HEK293 (cell line): ENCODE data around the gene PLB1.
A peak's percentile ranks its signal among the peaks of the same experiment; 100 is the strongest.

ENCODE experiments used
- CTCF ChIA-PET: fragments of 350-600 bp; formaldehyde crosslinking; extraction: SDS; loops from one replicate; lab custom pipeline; 2021; ENCODE audit warnings: antibody characterized with exemption; lab: Yijun Ruan, JAX
- POLR2A ChIA-PET: fragments of 300-600 bp; formaldehyde crosslinking; extraction: SDS; loops from one replicate; lab custom pipeline; 2020; ENCODE audit warnings: antibody characterized with exemption, inconsistent platforms; lab: Yijun Ruan, JAX
- H3K27ac ChIP-seq: fragments of 200-500 bp; sonication (Bioruptor generic); 2 replicates; pipeline ENCODE4 v1.5.1; 2014; ENCODE audit warnings: low read depth, low read length, control low read depth, inconsistent platforms; ENCODE audit errors: extremely low read depth
- H3K36me3 ChIP-seq, 2 experiments: fragments of 200-500 bp in 1 of 2; sonication (Bioruptor generic) in 1 of 2; 1 replicate in 1 of 2; 2 replicates in 1 of 2; pipeline ENCODE4 v1.5.1; 2014 to 2017; ENCODE audit warnings: inconsistent platforms in 2 of 2, low read length in 2 of 2; ENCODE audit not compliant: control insufficient read depth in 2 of 2, insufficient read depth in 1 of 2
- H3K4me1 ChIP-seq: fragments of 200-500 bp; sonication (Bioruptor generic); 2 replicates; pipeline ENCODE4 v1.5.1; 2014; ENCODE audit warnings: mild to moderate bottlenecking, low read length, inconsistent platforms; ENCODE audit not compliant: control insufficient read depth, insufficient read depth
- H3K4me3 ChIP-seq: 2 replicates; pipeline ENCODE4 v1.5.1; 2011; ENCODE audit warnings: low read depth, mild to moderate bottlenecking, control low read depth, low read length, moderate library complexity
- H3K9me3 ChIP-seq: fragments of 200-500 bp; sonication (Bioruptor generic); 2 replicates; pipeline ENCODE4 v1.5.1; 2014; ENCODE audit warnings: low read depth, low read length, inconsistent platforms; ENCODE audit not compliant: control insufficient read depth, insufficient read depth
- AEBP2 ChIP-seq: fragments of 450-650 bp; formaldehyde crosslinking; IDR thresholded peaks from 2 replicates; pipeline ENCODE4 v1.5.1; 2016; ENCODE audit warnings: missing biosample characterization, missing genetic modification characterization, borderline replicate concordance
- KLF1 ChIP-seq: fragments of 450-650 bp; formaldehyde crosslinking; IDR thresholded peaks from 2 replicates; pipeline ENCODE4 v1.5.1; 2016; ENCODE audit warnings: missing biosample characterization, missing genetic modification characterization
- RBAK ChIP-seq: fragments of 450-650 bp; formaldehyde crosslinking; IDR thresholded peaks from 2 replicates; pipeline ENCODE4 v1.5.1; 2016; ENCODE audit warnings: missing biosample characterization, missing genetic modification characterization
- REST ChIP-seq: fragments of 450-650 bp; formaldehyde crosslinking; IDR thresholded peaks from 2 replicates; pipeline ENCODE4 v1.5.1; 2016; ENCODE audit warnings: missing biosample characterization, missing genetic modification characterization
- ZBTB20 ChIP-seq: fragments of 450-650 bp; formaldehyde crosslinking; IDR thresholded peaks from 2 replicates; pipeline ENCODE4 v1.5.1; 2016; ENCODE audit warnings: missing biosample characterization, missing genetic modification characterization
- ZFP3 ChIP-seq: fragments of 450-650 bp; formaldehyde crosslinking; IDR thresholded peaks from 2 replicates; pipeline ENCODE4 v1.5.1; 2016; ENCODE audit warnings: low read depth, missing biosample characterization, missing genetic modification characterization
- ZNF148 ChIP-seq: fragments of 450-650 bp; formaldehyde crosslinking; IDR thresholded peaks from 2 replicates; pipeline ENCODE4 v1.5.0; 2017; ENCODE audit warnings: missing biosample characterization, missing genetic modification characterization, borderline replicate concordance
- ZNF341 ChIP-seq: fragments of 450-650 bp; formaldehyde crosslinking; IDR thresholded peaks from 2 replicates; pipeline ENCODE4; 2016; ENCODE audit warnings: low read depth, missing biosample characterization, missing genetic modification characterization
- ZNF426 ChIP-seq: fragments of 450-650 bp; formaldehyde crosslinking; IDR thresholded peaks from 2 replicates; pipeline ENCODE4 v1.5.1; 2017; ENCODE audit warnings: missing biosample characterization, missing genetic modification characterization, mild to moderate bottlenecking, inconsistent platforms, moderate library complexity
- ZNF48 ChIP-seq: fragments of 450-650 bp; formaldehyde crosslinking; IDR thresholded peaks from 2 replicates; pipeline ENCODE4 v1.5.1; 2016; ENCODE audit warnings: missing biosample characterization, missing genetic modification characterization
- ZNF510 ChIP-seq: fragments of 450-650 bp; formaldehyde crosslinking; IDR thresholded peaks from 2 replicates; pipeline ENCODE4 v1.5.1; 2018; ENCODE audit warnings: mild to moderate bottlenecking, missing genetic modification characterization, missing biosample characterization; ENCODE audit not compliant: insufficient replicate concordance
- ZNF645 ChIP-seq: fragments of 450-650 bp; formaldehyde crosslinking; IDR thresholded peaks from 2 replicates; pipeline ENCODE4; 2016; ENCODE audit warnings: missing biosample characterization, missing genetic modification characterization
- ZNF664 ChIP-seq: fragments of 450-650 bp; formaldehyde crosslinking; IDR thresholded peaks from 2 replicates; pipeline ENCODE4 v1.5.1; 2016; ENCODE audit warnings: missing biosample characterization, missing genetic modification characterization
- ZNF837 ChIP-seq: fragments of 450-650 bp; formaldehyde crosslinking; IDR thresholded peaks from 2 replicates; pipeline ENCODE4 v1.5.1; 2016; ENCODE audit warnings: missing biosample characterization, missing genetic modification characterization
- ZSCAN18 ChIP-seq: fragments of 450-650 bp; formaldehyde crosslinking; IDR thresholded peaks from 2 replicates; pipeline ENCODE4 v1.5.1; 2016; ENCODE audit warnings: missing biosample characterization, missing genetic modification characterization
- ZSCAN23 ChIP-seq: fragments of 450-650 bp; formaldehyde crosslinking; IDR thresholded peaks from 2 replicates; pipeline ENCODE4 v1.5.1; 2016; ENCODE audit warnings: missing biosample characterization, missing genetic modification characterization
- ZSCAN30 ChIP-seq: fragments of 450-650 bp; IDR thresholded peaks from 2 replicates; pipeline ENCODE4 v1.5.1; 2018; ENCODE audit warnings: missing biosample characterization, mild to moderate bottlenecking, missing genetic modification characterization, moderate library complexity
- ZSCAN4 ChIP-seq: fragments of 450-650 bp; formaldehyde crosslinking; IDR thresholded peaks from 2 replicates; pipeline ENCODE4 v1.5.1; 2017; ENCODE audit warnings: missing biosample characterization, missing genetic modification characterization

PLB1 gene

GRCh38 chr2:28628987-28629386 is 133.1 kb downstream of the PLB1 start:
- Histone ChIP-seq H3K36me3 (no peaks in the 10 kb centered on the region), H3K4me1 (no peaks in the 10 kb centered on the region), H3K9me3 (no peaks in the 10 kb centered on the region), H3K4me3 (no peak overlapping the region), H3K27ac (no peak overlapping the region)
- ChIA-PET CTCF (interaction anchor here (0.6 to 1.0 kb wide), 2 partner anchors 34 to 61 kb away, joined by 4 to 6 read pairs; no protein-coding TSS in a partner anchor), POLR2A (no interaction called here)
- TF ChIP-seq ZBTB20 (no peak), ZNF426 (tag by site-specific recombination) (no peak), ZNF510 (tag by site-specific recombination) (no peak), REST (no peak), ZNF645 (no peak), ZSCAN23 (tag by site-specific recombination) (no peak), KLF1 (no peak), RBAK (tag by site-specific recombination) (no peak), ZSCAN30 (tag by site-specific recombination) (no peak), ZSCAN4 (tag by site-specific recombination) (no peak), ZNF48 (tag by site-specific recombination) (no peak)

GRCh38 chr2:28629910-28630309 is 134.1 kb downstream of the PLB1 start:
- TF ChIP-seq ZNF148 (tag by site-specific recombination): no peak
- TF ChIP-seq ZNF664 (tag by site-specific recombination): no peak
- no peak for TF ChIP-seq ZFP3 (tag by site-specific recombination)
- TF ChIP-seq AEBP2 (tag by site-specific recombination): no peak
- no peak for TF ChIP-seq ZNF837
- TF ChIP-seq ZSCAN18 (tag by site-specific recombination): no peak
- TF ChIP-seq ZNF341 (tag by site-specific recombination): peak; percentile 26; the same call in 1 of the 2 replicates
- Histone ChIP-seq H3K36me3 (no peaks in the 10 kb centered on the region), H3K9me3 (no peaks in the 10 kb centered on the region), H3K27ac (no peak overlapping the region), H3K4me3 (no peak overlapping the region), H3K4me1 (no peaks in the 10 kb centered on the region)
- CTCF ChIA-PET: interaction anchor here (0.7 to 1.7 kb wide), 3 partner anchors 9 to 35 kb away, joined by 3 to 5 read pairs (median 4); no protein-coding TSS in a partner anchor
- POLR2A ChIA-PET: interaction anchor here (0.6 kb wide), 1 partner anchor 63 kb away, joined by 3 read pairs; no protein-coding TSS in a partner anchor
